Right lung (tissue), 5 donors: ENCODE measurements around the gene ACOT9. TPM values are rescaled to one million over a fixed set of nuclear protein-coding genes. Genes with fewer than 3 reads are reported as not detected.
A peak's percentile ranks its signal among the peaks of the same experiment; 100 is the strongest.
"Not testable (repeated sequence)": the region's sequence is repeated elsewhere in the genome, so short reads cannot be mapped to it uniquely, and the experiment has no call there.

ENCODE experiments used
- DNase-seq, 2 donors: peaks; one replicate each; pipeline ENCODE4 v3.0.0-alpha.2; 2013
- polyA plus RNA-seq, 5 donors: library from polyadenylated mRNA; unstranded; fragments of 120-200 nt; gene quantifications; one replicate each; pipeline versions ENCODE4 v1.2.1 to v1.2.3, GENCODE V29; 2013; ENCODE audit warnings: inconsistent platforms in 1 of 5, low replicate concordance in 1 of 5; ENCODE audit not compliant: insufficient read length in 5 of 5, insufficient read depth in 1 of 5

Gene ACOT9
- polyA plus RNA-seq, 5 donors = 34.1 to 48.0 (median 43.6) TPM

DNA sequence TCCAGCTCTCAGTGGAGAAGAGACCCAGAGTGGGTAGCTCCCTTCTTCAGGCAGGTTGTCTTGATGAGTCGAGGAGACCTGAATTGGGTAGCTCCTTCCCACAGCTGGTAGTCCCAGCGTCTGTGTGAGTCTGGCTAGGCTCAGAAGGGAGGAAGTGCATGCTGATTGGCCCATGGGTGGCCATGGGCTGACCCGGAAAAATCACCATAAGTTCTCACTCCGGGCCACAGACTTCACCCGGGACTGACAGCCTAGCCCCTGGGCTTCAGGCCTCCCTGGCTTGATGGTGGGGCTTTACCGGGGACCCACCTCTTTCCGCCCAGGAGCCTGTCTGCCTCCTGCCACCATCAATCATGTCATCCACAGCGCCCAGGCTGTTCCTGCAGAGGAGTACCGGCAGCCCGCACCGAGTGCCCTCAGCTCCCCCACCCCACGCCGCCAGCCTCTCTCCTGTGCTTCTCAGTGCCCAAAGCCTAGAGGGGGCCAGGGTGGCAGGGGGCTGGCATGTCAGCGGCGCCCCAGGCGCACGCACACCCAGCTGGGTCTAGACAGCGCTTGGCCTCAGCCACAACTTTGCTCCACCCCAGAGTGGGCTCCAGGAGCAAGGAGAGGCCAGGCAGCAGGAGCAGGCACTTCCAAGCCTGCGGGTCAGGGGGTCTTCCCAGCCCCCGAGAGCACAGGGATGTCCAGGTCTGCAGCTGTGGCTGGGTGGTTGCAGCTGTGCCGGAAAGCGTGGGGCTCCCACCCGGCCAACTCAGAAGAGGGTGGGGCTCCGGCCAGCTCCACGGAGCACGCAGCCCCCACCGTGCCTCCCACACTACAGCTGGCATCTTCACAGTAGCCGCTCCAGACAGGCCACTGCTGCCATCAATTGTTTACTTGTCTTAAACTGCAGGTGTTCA, 23.8 kb upstream of the ACOT9 start:
- DNase-seq = no peak

DNA sequence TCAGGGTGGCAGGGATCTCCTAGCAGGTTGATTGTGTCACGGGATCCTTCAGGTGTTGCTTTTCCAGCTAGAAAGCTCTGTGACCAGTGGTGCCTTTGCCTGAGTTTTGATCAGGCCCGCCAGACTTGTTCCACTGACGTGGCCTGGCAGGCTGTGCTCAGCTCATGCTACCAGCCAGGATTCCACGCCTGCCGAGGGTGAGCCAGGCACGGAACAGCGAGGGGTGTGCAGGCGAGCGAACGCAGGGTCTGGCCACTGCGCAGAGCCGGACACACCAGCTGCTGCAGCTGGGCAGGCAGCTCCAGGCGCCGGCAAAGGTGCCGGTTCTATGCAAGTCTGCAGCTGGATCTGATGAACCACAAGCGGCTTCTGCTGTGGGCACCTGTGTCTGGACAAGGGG, 22.8 kb upstream of the ACOT9 start:
- DNase-seq = no peak

DNA sequence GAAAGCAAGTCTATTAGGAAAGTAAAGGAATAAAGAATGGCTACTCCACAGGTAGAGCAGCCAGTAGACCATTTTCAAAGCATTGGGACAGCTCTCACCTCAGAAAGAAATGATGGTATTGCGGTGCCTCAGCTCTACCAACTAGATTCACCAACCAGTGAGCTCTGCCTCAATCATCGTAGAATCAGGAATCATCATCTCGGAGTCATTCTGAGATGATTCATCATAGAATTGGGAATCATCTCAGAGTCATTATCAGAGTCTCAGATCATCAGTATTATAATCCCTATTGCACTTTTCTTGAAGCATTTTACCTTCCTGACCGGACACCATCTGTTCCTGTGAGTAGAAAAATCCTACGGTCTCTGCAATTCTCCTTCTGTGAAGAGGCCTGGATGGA, 22.4 kb upstream of the ACOT9 start:
- DNase-seq = no peak

DNA sequence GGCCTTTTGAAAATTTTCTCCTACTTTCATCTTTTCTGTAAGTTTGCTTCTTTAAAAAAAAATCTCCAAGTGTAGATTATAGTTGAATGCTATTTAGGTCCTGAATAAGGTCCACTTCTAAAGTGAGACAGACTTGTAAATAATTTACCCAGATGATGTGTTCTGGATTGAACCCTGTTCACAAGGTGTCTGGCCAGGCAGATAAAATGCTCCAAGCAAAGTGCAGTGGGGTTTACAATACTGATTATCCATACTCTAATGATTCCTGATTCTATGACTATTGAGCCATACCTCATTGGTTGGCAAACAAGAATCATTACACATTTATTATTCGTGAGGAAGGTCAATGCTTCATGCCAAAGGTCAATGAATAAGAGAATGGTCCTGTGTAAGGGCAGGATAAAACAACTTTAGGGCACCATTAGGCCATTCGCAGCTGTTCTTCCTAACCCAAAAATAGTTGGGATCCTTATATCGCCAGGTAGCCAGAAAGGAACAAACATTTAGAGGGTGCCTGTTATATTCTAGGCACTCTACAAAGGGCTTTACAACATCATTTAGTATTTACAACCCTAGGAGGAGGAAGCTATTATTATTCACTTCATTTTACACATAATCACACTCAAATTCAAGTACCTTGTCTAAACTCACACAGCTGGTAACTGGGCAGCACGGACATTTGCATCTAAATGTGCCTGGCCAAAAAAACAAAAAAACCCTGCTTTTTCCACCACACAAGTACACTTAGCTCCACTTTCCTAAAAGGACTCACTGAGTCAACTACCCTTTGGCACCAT, 21.3 kb upstream of the ACOT9 start:
- DNase-seq = no peak

DNA sequence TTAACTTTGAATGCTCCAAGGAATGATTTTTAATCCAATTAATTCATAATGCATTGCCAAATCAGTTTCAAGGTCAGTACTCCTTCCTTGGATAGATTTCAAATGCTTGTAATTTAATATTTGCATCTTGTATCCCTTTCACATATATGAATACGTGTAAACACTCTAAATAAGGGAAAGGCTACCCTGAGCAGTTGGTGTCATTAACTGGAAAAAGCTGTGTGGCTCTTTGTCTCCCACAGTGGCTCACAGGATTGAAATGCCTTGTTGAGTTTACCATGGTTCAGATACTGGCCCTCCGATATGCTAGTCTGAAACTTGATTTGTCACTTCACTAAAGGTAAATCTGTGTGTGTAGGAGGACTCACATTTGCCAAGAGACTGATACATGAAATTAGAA, 16.7 kb upstream of the ACOT9 start:
- no peak for DNase-seq

DNA sequence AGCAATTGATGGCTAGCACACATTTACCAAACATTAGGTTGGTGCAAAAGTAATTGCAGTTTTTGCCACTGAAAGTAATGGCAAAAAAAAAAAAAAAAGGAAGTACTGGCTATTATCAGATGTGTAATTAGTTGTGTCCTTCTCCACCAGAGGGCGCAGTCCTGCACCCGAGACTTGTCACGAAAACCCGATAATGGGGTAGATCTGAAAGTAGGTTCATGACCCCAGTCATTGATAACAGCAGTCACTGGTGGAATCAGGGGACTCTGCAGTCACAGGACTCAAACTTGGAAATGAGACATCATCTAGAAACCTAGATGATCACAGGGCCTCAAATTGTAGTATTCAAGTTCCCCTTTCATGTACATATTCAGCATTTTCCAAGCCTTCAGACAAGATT, 13.1 kb upstream of the ACOT9 start:
- peak; percentile 18 to 46 for DNase-seq

DNA sequence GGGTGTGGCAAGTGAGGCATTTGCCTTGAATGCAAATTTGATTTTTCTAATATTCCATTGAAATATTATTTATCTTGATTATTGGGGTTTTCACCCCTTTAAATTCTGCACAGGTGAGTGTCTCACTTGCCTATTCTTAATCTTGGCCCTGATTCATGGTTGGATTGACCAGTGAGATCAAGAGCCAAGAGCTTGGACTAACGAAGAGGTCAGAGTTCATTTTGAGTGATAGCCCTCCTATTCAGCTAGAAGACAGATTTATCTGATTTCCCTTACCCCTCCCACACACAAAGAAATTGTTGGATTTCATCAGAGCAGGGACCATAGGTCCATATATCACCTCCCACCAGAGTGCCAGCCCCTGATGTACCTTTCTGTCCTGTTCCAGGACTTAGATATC, 11.6 kb upstream of the ACOT9 start:
- no peak for DNase-seq

DNA sequence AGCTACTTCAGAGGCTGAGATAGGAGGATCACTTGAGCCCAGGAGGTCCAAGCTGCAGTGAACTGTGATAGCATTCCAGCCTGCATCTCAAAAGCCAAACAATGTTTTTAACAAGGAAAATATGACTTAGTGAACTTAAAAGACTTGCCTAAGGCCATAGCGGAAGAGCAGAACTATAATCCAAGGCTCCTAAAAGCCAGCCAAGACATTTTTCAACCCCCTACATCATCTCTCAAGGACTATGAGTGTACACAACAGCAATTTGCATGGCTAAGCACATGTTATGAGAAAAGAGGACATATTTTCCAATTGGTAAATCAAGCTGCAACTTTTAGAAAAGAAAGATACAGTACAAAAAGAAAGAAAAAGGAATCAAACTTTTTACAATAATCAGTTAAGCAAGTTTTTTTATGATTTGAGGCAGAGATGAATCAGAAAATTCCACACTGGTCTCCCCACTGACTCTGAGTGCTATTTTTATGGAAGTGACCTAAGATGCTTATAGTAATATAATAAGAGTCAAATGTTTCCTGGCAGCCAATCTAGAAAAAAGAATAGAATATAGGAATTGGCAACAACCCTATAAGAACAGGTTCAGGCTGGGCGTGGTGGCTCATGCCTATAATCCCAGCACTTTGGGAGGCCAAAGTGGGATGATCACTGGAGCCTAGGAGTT, 9.8 kb upstream of the ACOT9 start:
- DNase-seq = no peak

DNA sequence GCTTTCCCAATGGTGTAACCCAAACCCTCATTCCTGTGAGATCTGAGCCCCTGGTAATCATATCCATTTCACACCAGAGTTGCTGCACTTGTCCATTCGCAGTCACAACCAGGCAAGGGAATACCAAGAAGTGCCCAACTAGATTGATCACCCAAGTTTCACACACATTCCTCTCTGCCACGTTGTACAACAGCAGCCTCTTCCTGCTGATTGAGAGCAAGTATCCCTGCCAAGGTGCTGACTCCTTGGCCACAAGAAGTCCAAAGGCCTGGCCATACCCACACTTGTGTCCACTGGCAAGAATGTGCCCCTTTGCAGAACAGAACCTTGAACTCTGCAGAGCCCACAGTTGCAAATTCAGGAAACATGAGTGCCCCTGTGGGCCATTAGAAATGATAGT, 6.5 kb upstream of the ACOT9 start:
- DNase-seq = no peak

DNA sequence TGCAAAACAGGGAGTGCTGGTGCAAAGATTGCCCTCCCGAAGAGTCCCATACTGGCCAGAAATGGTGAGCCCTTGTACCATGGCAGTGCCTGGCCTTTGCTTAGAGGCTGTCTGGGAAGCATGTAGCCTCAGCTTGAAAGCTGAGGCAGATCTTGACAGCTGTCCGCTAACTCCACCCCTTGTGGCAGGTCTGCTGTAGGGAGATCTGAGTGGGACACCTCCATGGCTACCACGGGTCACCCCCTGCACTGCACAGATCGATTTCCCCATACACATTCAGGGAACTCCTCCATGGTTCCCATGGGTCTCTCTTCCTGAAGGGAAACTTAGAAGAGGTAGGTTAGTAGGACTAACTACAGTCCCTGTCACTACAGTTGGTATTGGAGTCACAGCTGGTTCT, 6.1 kb upstream of the ACOT9 start:
- no peak for DNase-seq

DNA sequence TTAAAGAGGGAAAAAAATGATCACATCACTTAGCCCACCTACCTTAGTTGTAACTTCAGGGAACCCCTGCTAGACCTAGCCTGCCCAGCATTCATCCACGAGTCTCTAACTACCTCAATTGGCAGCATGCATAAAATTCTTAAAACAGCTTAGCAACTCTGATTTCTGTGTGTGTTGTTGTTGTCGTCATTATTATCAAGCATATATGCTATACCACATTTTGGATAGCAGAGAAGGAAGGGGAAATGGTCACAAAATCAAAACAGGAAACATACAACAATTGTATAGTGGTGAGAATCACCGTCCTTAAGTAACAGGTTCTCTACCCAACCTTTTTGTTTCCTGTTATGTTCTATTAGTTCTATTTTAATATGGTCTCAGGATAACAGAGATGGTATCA, 2.7 kb upstream of the ACOT9 start:
- no peak for DNase-seq

DNA sequence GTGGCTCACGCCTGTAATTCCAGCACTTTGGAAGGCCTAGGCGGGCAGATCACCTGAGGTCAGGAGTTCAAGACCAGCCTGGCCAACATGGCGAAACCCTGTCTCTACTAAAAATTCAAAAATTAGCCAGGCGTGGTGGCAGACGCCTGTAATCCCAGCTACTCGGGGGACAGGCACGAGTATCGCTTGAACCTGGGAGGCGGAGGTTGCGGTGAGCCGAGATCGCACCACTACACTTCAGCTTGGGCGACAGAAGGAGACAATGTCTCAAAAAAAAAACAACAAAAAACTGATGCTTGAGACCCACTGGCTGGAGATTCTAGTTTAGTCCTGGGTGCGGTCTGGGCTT, 521 bp upstream of the ACOT9 start:
- DNase-seq = not testable (repeated sequence)

DNA sequence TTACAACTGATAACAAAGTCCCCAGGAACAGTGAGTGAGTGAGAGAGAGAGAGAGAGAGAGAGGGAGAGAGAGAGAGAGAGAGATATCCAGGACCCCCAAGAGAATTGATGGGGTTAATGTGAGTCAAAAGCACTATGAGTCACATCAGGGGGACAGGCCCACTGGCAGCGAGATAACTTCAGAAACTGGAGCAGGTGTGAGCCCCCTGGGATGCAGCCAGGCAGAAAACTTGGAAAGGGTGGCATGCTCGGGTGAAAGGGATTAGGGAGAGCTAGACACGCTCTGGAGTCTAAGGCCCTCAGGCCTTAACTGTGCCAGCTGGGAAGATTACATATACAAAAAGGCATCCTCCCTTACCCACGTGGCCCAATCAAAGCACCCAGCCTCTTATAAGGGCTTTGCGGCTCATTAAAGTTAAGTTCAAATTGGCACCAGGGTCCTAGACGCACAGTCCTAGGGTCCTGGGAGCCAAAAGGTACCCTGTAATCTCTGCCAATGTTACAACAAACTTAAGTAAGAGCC, 841 bp downstream of the ACOT9 start:
- DNase-seq = peak; percentile 47

DNA sequence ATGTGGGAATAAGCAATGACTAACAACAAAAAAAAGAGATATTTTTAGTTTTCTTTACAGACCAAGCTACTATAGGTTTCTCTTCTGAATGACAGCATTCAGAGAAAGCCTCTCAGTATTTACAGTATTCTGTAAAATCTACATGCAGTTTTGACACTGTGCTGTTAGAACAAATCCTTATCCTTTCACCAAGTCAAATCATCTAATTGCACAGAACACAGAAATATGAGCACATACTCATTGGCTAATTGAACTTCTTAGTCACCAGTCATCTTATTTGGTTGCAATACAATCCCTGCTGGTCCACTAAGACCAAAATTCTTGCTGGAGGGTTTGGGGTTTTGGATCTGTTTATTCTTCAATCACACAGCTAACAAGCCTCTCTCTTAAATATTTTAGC, 5.7 kb downstream of the ACOT9 start:
- no peak for DNase-seq

DNA sequence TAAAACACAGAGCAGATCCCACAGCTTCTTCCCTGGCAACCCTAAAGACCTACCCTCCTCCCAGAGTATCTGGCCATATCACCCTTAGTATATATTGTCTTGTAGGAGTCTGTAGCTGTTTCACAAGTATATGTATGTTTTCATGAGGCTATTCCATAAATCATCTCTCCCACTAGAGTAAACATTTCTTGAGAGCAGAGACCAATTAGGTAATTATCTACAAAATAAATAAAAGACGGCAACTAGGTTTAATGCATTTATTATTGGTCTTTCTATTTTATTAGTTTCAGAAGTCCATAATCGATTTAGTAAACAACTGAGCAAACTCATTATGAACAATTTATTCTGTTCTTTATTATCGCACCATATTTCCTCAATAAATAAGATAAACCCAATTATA, 7.0 kb downstream of the ACOT9 start:
- no peak for DNase-seq

DNA sequence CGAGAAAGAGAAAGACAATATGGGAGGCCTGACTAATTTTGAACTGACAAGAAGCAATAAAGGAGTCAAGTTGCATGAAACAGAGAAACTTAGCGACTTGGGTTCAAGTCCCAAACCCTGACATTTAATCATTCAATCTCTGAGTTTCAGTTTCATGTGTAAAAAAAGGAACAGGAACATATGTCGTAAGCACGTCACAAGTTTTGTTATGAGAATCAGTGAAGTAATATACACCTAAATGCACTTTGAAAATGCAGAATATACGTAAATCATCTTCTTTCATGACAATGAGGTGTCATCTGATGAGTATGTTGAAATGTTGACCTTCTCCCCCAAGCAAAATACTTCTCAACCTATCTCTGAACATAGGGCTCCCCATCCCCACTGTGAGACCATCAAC, 10.4 kb downstream of the ACOT9 start:
- DNase-seq = no peak

DNA sequence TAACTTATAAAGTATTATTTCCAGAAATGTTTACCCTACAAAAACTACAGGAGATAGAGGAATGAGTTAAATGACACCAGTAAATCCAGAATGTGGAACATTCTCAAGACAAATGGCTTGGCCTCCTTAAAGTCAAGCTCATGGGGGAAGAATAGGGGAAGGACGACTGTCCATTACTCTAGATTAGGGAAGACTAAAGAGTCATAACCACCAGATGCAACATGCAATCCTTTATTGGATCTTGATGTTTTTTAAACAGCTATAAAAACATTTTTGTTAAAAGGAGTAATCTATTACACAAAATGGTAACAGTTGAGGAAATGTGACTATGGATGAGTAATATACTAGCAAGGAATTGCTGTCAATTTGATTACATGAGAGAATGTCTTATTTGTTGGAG, 11.1 kb downstream of the ACOT9 start:
- no peak for DNase-seq

DNA sequence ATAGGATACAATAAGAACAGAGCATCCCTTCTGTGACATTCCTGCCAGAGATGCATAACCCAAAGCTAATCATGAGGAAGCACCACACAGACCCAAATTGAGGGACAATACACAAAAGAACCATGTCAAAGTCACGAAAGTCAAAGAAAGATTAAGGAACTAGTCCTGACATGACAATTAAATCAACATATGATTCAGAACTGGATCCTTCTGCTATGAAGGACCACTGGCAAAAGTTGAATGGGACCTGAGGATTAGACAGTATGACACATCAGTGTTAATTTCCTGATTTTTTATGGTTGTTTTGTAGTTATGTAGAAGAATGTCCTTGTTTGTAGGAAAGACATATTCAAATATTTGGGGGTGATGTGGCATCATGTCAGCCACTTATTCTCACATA, 13.9 kb downstream of the ACOT9 start:
- no peak for DNase-seq

DNA sequence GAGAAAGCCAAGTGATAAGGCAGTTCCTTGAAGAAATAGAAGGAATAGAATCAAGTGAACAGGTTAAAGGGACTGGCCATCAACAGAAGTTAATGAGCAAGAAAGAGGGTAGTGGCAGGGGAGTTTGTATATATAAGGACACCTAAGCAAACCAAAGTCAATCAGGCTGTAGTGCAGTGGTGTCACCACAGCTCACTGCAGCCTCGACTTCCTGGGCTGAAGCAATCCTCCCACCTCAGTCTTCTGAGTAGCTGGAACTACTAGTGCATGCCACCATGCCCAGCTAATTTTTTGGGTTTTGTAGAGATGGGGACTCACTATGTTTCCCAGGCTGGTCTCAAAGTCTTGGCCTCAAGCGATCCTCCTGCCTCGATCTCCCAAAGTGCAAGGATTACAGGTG, 15.9 kb downstream of the ACOT9 start:
- DNase-seq = no peak

DNA sequence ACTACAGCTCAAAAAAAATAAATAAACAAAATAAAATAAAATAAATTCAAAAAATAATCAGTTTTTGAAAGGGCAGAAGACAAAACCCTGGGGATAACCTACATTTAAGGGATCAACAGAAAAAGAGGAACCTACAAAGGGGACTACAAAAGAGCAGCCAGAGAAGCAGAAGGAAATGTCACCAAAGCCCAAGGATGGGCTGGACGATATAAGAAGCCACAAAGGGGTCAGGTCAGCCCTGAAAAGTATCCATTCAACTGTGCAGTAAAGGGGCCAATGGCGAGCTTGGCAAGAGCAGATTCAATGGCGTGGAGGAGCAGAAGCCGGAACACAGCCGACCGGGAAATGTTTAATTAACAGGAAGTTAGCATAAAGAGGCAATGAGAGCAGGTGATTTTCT, 16.9 kb downstream of the ACOT9 start:
- no peak for DNase-seq

DNA sequence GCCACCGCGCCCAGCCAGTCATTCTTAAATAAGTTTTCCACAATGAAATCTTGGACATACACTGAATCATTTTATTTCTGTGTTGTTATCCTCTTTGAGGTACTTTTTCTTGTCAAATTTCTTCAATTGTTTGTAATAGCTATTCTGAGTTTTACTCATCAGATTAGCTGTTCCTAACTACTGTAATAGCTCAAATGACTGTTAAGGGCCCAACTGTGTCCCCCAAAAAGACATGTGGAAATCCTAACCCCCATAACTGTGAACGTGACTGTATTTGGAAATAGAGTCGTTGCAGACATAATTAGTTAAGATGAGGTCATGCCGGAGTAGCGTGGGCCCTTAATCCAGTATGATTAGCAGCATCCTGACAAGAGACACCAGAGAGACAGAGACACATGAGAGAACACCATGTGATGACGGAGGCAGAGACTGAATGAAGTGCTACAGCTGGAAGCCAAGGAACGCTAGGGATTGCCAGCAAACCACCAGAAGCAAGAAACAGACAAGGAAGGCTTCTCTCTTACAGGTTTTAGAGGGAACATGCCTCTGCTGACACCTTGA, 22.9 kb downstream of the ACOT9 start:
- no peak for DNase-seq

DNA sequence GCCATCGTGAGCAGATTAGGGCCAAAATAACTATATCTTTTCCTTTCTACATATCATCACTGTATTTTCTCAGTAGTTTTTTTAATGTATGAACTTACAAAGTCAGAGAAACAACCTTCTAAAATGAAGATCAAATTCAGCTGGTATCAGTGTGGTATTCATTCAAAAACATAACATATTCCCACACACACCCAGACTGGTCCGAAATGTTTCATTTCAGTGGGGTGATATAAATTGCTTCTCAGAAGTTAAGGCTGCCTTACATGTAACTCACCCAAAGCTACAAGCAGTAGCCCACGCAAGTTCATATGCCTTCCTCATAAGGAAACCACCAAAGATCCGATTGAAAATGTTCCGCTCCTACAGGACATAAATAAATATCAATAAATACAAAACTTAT, 37.8 kb downstream of the ACOT9 start:
- DNase-seq = no peak
